ENCODE results near the gene MRTFB.
"Not testable (repeated sequence)": the region's sequence is repeated elsewhere in the genome, so short reads cannot be mapped to it uniquely, and the experiment has no call there.

The MRTFB gene

GRCh38 chr16:14146445-14146844, 75.3 kb downstream of the MRTFB start:
- no peak for DNase-seq

- no peak for DNase-seq
These were observed 76.9 kb downstream of the MRTFB start for GRCh38 chr16:14148016-14148415.

GRCh38 chr16:14148569-14148968, 77.5 kb downstream of the MRTFB start:
- DNase-seq: no peak

- DNase-seq: no peak
These were observed 79.7 kb downstream of the MRTFB start for GRCh38 chr16:14150796-14151195.

GRCh38 chr16:14151256-14152030, 80.3 kb downstream of the MRTFB start:
- DNase-seq: no peak

- no peak for DNase-seq
These were observed 84.6 kb downstream of the MRTFB start for GRCh38 chr16:14155572-14156190.

GRCh38 chr16:14164916-14165662, 94.0 kb downstream of the MRTFB start:
- DNase-seq: no peak

- no peak for DNase-seq
These were observed 97.0 kb downstream of the MRTFB start for GRCh38 chr16:14168146-14168545.

GRCh38 chr16:14172200-14172809, 101.2 kb downstream of the MRTFB start:
- no peak for DNase-seq

GRCh38 chr16:14175086-14175485, 104.0 kb downstream of the MRTFB start:
- DNase-seq: no peak

GRCh38 chr16:14177704-14178103, 106.6 kb downstream of the MRTFB start:
- no peak for DNase-seq

- no peak for DNase-seq
These were observed 108.0 kb downstream of the MRTFB start for GRCh38 chr16:14179116-14179515.

- no peak for DNase-seq
These were observed 109.4 kb downstream of the MRTFB start for GRCh38 chr16:14180481-14180944.

GRCh38 chr16:14181371-14182050, 110.4 kb downstream of the MRTFB start:
- no peak for DNase-seq

- no peak for DNase-seq
These were observed 111.9 kb downstream of the MRTFB start for GRCh38 chr16:14182999-14183398.

GRCh38 chr16:14183962-14184361, 112.8 kb downstream of the MRTFB start:
- DNase-seq: not testable (repeated sequence)

GRCh38 chr16:14186007-14186794, 115.1 kb downstream of the MRTFB start:
- DNase-seq: no peak

GRCh38 chr16:14186795-14187221, 115.7 kb downstream of the MRTFB start:
- no peak for DNase-seq

GRCh38 chr16:14187517-14188338, 116.6 kb downstream of the MRTFB start:
- DNase-seq: no peak

- DNase-seq: peak; percentile 32
These were observed 122.3 kb downstream of the MRTFB start for GRCh38 chr16:14193316-14193871.

- DNase-seq: no peak
These were observed 123.6 kb downstream of the MRTFB start for GRCh38 chr16:14194721-14195120.
